GM19372 (cell line): ENCODE results near the gene TULP1.
"Not testable (repeated sequence)": the region's sequence is repeated elsewhere in the genome, so short reads cannot be mapped to it uniquely, and the experiment has no call there.

ENCODE experiments used
- ATAC-seq: cut with Tn5 transposase; IDR thresholded peaks from one replicate; pipeline ENCODE4 v1.9.1; 2021; ENCODE audit warnings: mild to moderate bottlenecking, low read depth, moderate library complexity; ENCODE audit not compliant: unreplicated experiment

Gene TULP1

GRCh38 chr6:35512740-35513139, at the start of gene TULP1:
TSS of gene TULP1 (minus strand) at chr6:35512896. CDS start at chr6:35512858, 38 bp downstream.
- ATAC-seq: no peak

- ATAC-seq: no peak
These were observed 49.4 kb upstream of the TULP1 start for GRCh38 chr6:35562060-35562459.

DNA sequence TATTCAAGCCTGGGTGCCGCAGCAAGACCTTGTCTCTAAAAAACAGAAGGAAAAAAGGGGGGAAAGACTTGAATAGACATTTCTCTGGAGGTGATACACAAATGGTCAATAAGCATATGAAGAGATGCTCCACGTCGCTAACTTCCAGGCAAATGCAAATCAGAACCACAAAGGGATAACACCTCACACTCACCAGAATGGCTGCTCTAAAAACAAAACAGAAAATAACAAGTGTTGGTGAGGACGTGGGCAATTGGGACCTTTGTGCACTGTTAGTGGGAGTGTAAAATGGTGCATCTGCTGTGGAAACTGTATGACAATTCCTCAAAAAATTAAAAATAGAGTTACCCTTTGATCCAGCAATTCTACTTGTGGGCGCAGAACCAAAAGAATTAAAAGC, 48.4 kb upstream of the TULP1 start:
- no peak for ATAC-seq

DNA sequence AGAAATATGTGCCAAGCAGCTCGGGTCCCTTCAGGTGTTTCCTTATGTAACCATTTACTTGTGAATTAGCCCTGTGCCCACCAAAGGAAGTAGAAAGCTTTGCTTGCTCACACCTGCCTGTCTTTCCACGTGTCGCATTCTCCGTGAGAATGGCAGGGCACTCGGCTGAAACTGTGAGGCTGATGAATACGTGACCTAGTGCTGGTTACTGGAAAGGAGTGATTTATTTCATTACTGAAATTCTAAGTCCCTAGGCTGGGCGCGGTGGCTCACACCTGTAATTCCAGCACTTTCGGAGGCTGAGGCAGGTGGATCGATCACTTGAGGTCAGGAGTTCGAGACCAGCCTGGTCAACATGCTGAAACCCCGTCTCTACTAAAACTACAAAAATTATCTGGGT, 45.9 kb upstream of the TULP1 start:
- ATAC-seq: no peak

GRCh38 chr6:35557239-35557638, 44.5 kb upstream of the TULP1 start:
- no peak for ATAC-seq

DNA sequence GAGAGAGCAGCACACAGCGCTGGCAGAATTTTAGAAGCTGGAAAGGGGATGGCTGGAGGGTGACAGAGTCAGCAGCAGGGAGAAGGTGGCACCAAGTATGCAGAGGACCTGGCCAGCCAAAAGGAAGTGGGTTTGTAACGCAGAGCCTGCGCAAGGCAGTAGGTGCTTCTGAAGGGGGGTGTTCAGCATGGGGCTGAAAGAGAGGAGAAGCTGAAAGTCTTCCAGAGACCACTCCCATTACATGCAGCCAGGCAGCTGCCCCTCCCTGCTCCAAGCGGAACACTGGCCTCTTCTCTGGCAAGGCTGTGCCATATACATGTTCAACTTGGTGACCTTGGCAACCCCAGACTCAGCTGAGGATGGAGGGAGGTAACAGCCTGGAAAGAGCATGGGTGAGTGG, 42.1 kb upstream of the TULP1 start:
- ATAC-seq: no peak

GRCh38 chr6:35553315-35553714, 40.6 kb upstream of the TULP1 start:
- ATAC-seq: no peak

DNA sequence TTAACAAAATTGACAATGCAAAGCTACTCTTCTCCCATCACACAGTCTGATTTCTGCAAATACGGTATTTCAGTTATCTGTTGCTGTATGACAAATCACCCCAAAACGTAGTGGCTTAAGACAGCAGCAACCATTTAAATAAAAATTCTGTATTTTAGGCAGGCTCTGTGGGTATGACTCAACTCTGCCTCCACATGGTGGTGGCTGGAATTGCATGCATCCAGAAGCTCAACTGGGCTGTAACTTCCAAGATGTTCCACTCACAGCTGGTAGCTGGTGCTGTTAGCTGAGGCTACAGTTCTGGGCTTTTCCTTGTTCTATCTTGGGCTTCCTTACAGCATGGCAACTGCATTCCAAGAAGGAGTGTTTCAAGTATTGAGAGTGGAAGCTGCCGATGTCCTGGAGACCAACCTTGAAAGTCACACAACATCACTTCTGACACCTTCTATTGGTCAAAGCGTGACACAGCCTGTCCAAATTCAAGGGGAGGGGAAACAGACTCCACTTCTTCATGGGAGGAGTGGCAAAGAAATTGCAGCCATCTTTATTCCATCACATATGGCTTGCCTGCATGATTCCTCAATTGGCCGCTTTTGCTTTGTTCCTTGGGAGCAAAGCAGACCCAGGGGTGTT, 39.7 kb upstream of the TULP1 start:
- no peak for ATAC-seq

DNA sequence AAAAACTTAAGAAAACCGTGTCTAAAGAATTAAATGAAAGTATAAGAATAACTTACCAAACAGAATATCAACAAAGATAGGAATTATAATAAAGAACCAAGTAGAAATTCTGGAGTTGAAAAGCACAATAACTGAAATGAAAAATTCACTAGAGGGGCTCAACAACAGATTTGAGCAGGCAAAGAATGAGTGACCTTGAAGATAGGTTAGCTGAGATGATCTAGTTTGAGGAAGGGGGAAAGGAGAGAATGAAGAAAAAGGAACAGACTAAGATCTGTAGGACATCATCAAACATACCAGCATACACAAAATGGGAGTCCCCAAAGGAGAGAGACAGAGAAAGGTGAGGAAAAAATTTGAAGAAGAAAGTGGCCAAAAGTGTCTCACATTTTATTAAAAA, 37.7 kb upstream of the TULP1 start:
- no peak for ATAC-seq

- no peak for ATAC-seq
These were observed 35.0 kb upstream of the TULP1 start for GRCh38 chr6:35547676-35548075.

DNA sequence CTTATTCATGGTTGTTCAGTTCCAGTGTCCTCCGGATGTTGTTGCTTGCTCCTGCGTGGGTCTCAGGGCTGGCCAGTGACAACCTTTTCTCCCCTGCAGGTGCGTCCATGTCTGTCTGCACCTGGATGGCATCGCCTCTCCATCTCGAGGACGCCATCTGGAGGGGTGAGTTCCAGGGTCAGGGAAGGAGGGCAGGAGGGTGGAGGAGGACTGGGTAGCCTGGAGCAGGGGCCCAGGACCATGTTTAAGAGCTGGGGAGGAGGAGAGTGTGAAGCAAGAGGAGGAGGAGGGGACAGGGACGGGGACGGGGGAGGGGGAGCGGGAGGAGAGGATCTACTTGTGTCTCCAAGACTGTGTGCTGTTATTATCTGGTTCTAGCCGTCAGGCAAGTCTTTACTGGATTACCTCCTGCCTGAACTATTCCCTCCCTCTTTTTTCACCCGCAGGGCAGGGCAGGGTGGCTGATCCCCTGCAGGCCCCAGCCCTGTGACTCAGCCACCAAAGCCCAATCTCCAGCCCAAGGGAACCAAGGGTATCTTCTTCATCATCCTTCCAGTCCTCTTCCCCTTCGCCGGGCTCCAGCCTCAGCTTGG, 32.2 kb upstream of the TULP1 start:
- no peak for ATAC-seq

- no peak for ATAC-seq
These were observed 30.9 kb upstream of the TULP1 start for GRCh38 chr6:35543459-35544193.

DNA sequence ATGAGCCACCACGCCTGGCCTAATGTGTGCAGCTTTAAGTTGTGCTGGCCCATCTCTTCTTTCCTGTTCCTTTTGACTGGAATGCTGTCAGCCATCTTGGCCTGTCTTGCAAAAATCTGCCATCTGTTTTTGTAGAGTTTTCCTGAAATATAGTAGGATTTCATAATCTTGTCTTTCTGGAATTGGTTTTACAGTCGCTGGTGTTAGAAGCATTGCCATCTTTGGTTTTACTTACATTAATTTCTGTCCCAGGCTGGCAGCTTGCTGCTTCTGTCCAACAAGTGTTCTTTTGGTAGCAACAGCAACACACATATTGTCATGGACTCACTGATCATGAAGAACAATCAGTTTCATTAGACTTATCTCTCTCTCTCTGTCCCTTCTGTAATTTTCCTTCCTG, 29.1 kb upstream of the TULP1 start:
- ATAC-seq: no peak

- no peak for ATAC-seq
These were observed 26.5 kb upstream of the TULP1 start for GRCh38 chr6:35539223-35539622.

- not testable (repeated sequence) for ATAC-seq
These were observed 23.2 kb upstream of the TULP1 start for GRCh38 chr6:35535847-35536246.

DNA sequence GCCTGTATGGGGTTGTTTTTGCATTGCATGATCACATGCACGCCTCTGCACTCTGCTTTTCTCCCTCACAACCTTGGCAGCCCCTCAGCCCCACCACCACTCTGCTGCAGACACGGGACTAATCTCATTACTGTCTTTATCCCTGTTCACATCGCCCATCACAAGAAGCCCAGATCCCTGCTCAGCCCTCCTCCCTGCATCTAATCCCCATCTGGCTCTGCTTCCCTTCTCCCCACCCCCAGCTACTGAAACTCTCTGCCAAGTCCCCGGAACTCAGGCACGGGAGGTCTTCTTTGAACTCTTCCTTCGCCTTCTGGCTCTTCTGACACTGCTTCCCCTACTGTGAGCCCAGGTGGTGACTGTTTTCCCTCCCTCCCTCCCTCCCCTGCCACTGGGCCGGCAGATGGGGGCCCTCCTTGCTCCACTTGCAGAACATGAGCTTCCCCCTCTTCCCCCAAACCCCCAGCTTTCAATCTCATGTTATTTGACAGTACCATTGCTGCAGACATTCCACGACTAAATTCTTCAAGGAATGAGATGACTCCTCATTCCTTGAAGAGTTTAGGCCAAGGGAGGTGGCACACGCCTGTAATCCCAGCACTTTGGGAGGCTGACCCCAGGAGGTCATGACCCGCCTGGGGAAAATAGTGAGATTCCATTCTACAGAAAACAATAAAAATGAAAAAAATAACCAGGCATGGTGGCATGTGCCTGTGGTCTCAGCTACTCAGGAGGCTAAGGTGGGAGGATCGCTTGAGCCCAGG, 21.9 kb upstream of the TULP1 start:
- ATAC-seq: no peak

DNA sequence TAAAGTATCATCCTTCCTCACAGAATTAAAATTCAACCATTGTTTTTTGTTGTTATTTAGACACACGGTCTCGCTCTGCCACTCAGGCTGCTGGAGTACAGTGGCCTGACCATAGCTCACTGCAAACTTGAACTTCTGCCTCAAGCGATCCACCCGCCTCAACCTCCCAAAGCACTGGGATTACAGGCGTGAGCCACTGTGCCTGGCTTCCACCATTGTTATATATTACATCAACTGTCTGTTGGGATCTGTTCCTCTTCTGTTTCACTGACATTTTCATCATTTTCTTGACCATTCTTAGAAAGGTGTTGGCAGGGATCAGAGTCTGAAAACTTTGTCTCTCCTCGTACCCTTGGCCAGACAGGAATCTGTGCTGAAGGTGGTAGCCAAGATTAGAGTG, 21.3 kb upstream of the TULP1 start:
- no peak for ATAC-seq

GRCh38 chr6:35532126-35532525, 19.4 kb upstream of the TULP1 start:
- ATAC-seq: no peak

DNA sequence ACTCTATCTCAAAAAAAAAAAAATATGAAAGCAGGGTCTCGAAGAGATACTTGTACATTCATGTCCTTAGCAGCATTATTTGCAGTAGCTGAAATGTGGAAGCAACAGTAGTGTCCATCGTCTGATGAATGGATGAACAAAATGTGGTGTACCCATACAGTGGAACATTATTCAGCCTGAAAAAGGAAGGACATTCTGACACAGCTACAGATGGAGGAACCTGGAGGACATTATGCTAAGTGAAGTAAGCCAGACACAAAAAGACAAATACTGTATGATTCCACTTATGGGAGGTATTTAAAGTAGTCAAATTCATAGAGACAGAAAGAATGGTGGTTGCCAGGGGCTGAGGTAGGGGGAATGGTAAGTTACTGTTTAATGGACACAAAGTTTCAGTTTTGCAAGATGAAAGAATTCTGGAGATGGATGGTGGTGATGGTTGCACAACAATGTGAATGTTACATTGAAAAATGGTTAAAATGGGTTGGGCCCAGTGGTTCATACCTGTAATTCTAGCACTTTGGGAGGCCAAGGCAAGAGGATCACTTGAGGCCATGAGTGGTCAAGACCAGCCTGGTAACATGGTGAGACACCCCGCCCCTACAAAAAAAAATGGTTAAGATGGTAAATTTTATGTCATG, 11.8 kb upstream of the TULP1 start:
- ATAC-seq: no peak
